Psoas muscle (tissue), 8 donors: ENCODE measurements around the gene AIG1. TPM values are rescaled to one million over a fixed set of nuclear protein-coding genes. Genes with fewer than 3 reads are reported as not detected.

Experiments used
- ATAC-seq, 4 donors: fragments of 200-7000 bp; cut with Tn5 transposase; one replicate each; pipeline ENCODE4 v1.9.1; 2020; ENCODE audit warnings: moderate library complexity in 3 of 4, mild to moderate bottlenecking in 2 of 4
- DNase-seq, 2 donors: peaks; one replicate each; pipeline ENCODE4 v3.0.0-alpha.2; 2020
- H3K27ac ChIP-seq: fragments of 200-600 bp; one replicate; pipeline ENCODE4 v1.8.0; 2022
- H3K27me3 ChIP-seq, 3 donors: fragments of 200-600 bp in 1 of 3; one replicate each; pipeline versions ENCODE4 v1.6.1 to v1.8.0; 2013 to 2022; ENCODE audit warnings: low read length in 2 of 3, mild to moderate bottlenecking in 2 of 3, moderate library complexity in 1 of 3; ENCODE audit not compliant: insufficient read depth in 3 of 3
- H3K36me3 ChIP-seq, 2 donors: fragments of 200-600 bp in 1 of 2; one replicate each; pipeline versions ENCODE4 v1.6.1 to v1.8.0; 2013 to 2022; ENCODE audit warnings: low read depth in 1 of 2, mild to moderate bottlenecking in 1 of 2, moderate library complexity in 1 of 2; ENCODE audit not compliant: insufficient read depth in 1 of 2
- H3K4me1 ChIP-seq: fragments of 200-600 bp; one replicate; pipeline ENCODE4 v1.8.0; 2022
- H3K4me3 ChIP-seq: fragments of 200-600 bp; one replicate; pipeline ENCODE4 v1.8.0; 2022; ENCODE audit warnings: mild to moderate bottlenecking
- H3K9me3 ChIP-seq: fragments of 200-600 bp; one replicate; pipeline ENCODE4 v1.8.0; 2022
- WGBS, 3 donors: extraction: QIAGEN DNeasy Blood & Tissue Kit; methylation state at CpG; one replicate each; pipeline versions ENCODE4 v1.1.6 to v1.1.7; 2013; 5-methylcytosine and 5-hydroxymethylcytosine counted together
- intact Hi-C, 2 donors: fragments of 100-400 bp; cut with DNase I; formaldehyde crosslinking; loops; one replicate each; pipeline versions ENCODE4 v1.11.0 to v1.14.2; 2022
- polyA plus RNA-seq, 3 donors: library from polyadenylated mRNA; stranded (reverse); fragments of 200-250 nt; gene quantifications; one replicate each; pipeline ENCODE4 v1.2.3, GENCODE V29; 2013
- total RNA-seq, 4 donors: library from RNA; stranded (reverse); fragmentation: NEBNext Ultra II Directional in 2 of 4; extraction: Animal tissue kit (Norgen Biotek cat#: 25700) in 2 of 4; gene quantifications; one replicate each; pipeline versions ENCODE4 v1.2.1 to v1.2.4, GENCODE V29; 2021 to 2023
- TF ChIP-seq, protein P1 (sequence below): fragments of 200-600 bp; IDR thresholded peaks from one replicate; pipeline ENCODE4 v1.8.0; 2022; ENCODE audit warnings: antibody characterized with exemption
- donor health status: healthy with polysubstance abuse.
- donor health status: DM: no; HTN: no; CAD: no; lungs with moderate emphysema.
- donor health status: Bipolar disorder and iron deficiency.
- donor health status: healthy.
- donor health status: DM: yes; HTN: yes; CAD: no.
- donor health status: DM: no; HTN: no; CAD: no.
- donor health status: DM: no; HTN: no; CAD: no.
- donor health status: DM: yes; HTN: yes; CAD: no.

AIG1 gene
- total and polyA plus RNA-seq, 7 donors = 4.0 to 24.6 (median 5.8) TPM

DNA sequence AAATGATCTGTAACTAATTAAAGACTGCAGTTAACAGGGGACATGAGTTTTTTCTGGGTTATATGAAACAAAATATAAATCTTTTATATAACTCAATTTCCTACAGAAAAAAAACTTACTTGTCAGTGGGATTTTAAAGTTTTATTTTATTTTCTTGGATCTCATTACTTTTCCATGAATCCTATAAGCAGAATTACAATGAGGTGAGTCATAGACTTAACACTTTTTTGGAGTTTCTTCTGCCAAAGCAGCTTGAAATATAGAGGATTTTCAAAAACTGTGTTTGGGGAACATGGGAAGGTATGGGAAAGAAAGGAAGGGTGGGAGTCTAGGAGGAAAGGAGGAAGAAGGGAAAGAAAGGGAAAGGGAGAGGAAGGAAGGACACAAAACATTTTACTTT is 130.7 kb downstream of the AIG1 start:
- peaks cover 7% of the 10 kb centered on the region for H3K4me1 ChIP-seq
- no peak overlapping the region for H3K4me3 ChIP-seq
- no peaks in the 10 kb centered on the region for H3K27me3 ChIP-seq
- no peak overlapping the region for H3K27ac ChIP-seq
- DNase-seq (no peak), ATAC-seq (no peak)
- TF ChIP-seq, protein P1, sequence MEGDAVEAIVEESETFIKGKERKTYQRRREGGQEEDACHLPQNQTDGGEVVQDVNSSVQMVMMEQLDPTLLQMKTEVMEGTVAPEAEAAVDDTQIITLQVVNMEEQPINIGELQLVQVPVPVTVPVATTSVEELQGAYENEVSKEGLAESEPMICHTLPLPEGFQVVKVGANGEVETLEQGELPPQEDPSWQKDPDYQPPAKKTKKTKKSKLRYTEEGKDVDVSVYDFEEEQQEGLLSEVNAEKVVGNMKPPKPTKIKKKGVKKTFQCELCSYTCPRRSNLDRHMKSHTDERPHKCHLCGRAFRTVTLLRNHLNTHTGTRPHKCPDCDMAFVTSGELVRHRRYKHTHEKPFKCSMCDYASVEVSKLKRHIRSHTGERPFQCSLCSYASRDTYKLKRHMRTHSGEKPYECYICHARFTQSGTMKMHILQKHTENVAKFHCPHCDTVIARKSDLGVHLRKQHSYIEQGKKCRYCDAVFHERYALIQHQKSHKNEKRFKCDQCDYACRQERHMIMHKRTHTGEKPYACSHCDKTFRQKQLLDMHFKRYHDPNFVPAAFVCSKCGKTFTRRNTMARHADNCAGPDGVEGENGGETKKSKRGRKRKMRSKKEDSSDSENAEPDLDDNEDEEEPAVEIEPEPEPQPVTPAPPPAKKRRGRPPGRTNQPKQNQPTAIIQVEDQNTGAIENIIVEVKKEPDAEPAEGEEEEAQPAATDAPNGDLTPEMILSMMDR = no peak
- H3K9me3 ChIP-seq = no peaks in the 10 kb centered on the region
- intact Hi-C loops = no loop called here
- no peaks in the 10 kb centered on the region for H3K36me3 ChIP-seq

DNA sequence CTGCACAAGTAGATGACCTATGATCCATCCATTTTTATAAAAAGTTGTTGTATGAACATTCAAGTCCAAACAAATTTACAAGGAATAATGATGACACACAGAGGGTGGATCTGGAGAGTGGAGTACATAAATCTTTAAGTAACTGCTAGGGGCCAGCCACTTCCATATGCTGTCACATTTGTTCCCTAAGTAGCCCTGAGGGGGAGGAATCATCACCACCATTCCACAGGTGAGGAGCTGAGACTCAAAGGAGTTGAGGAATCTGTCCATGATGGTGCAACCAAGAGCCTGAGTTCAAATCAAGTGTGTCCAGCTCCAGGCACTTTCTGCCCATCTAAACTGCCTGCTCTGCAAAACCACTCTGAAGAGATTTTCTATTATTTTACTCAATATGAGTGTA is 132.1 kb downstream of the AIG1 start:
- ATAC-seq = no peak
- no peaks in the 10 kb centered on the region for H3K9me3 ChIP-seq
- intact Hi-C loops = no loop called here
- TF ChIP-seq, protein P1 = no peak
- H3K36me3 ChIP-seq = no peaks in the 10 kb centered on the region
- H3K27me3 ChIP-seq = no peaks in the 10 kb centered on the region
- no peaks in the 10 kb centered on the region for H3K4me1 ChIP-seq
- no peak for DNase-seq
- H3K4me3 ChIP-seq = no peak overlapping the region
- H3K27ac ChIP-seq = no peak overlapping the region

DNA sequence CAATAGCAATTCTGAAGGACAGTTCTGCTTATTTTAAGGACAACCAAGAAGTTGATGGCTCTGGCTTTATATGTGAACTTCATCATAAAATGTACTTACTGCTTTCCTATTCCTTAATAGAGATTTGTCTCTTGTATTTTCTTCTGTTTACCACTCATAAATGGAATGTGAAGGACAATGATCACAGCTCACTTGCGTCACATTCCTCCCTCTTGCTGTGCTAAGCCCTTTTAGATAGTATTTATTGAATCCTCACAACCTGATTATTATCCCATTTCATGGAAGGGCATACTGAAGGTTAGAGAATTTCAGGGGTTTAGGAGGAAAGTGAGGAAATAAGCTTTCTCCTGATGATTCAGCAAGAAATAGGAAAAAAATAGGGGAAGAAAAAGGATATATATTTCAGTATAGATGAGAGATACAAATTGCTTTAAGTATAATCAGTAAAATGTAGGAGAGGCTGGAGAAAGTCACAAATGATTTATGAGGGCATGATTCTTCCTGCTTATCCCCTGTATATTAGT is 132.9 kb downstream of the AIG1 start:
- H3K36me3 ChIP-seq = no peaks in the 10 kb centered on the region
- H3K9me3 ChIP-seq = no peaks in the 10 kb centered on the region
- ATAC-seq (no peak), DNase-seq (no peak)
- intact Hi-C loops = no loop called here
- H3K4me3 ChIP-seq = no peak overlapping the region
- no peak overlapping the region for H3K27ac ChIP-seq
- H3K4me1 ChIP-seq = no peaks in the 10 kb centered on the region
- no peaks in the 10 kb centered on the region for H3K27me3 ChIP-seq
- WGBS, 3 donors = 94 to 98% (median 97%) methylated on average over 1 of the region's 1 CpG
- TF ChIP-seq, protein P1 = no peak

DNA sequence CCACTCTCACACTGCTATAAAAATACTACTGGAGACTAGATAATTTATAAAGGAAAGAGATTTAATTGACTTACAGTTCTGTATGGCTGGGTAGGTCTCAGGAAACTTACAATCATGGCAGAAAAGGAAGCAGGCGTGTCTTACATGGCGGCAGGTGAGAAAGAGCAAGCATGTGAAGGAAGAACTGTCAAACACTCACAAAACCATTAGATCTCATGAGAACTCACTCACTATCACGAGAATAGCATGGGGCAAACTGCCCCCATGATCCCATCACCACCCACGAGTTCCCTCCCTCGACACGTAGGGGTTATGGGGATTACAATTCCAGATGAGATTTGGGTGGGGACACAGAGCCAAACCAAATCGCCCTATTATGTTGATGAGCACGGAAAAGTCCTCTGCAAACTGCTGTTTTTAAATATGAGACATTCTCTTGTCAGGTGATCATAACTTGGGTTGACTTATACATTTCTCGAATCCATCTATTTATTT is 133.5 kb downstream of the AIG1 start:
- intact Hi-C loops = no loop called here
- H3K27me3 ChIP-seq = no peaks in the 10 kb centered on the region
- no peak for DNase-seq
- TF ChIP-seq, protein P1 = no peak
- H3K4me3 ChIP-seq = no peak overlapping the region
- 97 to 98% (median 98%) methylated on average over 9 of the region's 9 CpGs for WGBS, 3 donors
- H3K4me1 ChIP-seq = no peaks in the 10 kb centered on the region
- no peak for ATAC-seq
- H3K27ac ChIP-seq = no peak overlapping the region
- no peaks in the 10 kb centered on the region for H3K36me3 ChIP-seq
- H3K9me3 ChIP-seq = no peaks in the 10 kb centered on the region

DNA sequence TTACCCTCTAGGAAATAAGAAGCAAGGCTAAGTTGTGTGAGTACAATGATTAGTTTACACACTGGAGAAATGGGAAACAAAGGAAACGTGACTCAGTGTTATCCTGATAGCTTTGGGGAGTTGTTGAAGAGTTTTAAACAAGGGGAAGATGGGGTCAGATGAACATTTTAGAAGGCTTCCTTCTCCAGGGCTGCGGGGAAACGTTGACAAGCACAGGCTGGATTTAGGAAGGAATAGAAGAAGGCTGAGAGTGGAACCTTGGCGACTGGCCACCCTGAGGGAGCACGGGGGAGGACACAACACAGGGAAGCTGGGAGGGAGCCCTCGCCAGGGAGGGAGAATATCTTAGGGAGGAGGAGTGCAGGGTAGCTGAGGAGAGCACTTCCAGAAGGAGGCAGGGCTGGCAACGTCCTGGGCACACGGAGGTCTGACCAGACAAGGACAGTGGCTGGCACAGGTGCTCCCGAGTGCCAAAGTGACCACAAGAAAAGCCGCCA is 134.7 kb downstream of the AIG1 start:
- Histone ChIP-seq H3K36me3 (no peaks in the 10 kb centered on the region), H3K27ac (no peak overlapping the region), H3K27me3 (no peaks in the 10 kb centered on the region), H3K4me1 (no peaks in the 10 kb centered on the region), H3K9me3 (no peaks in the 10 kb centered on the region), H3K4me3 (no peak overlapping the region)
- TF ChIP-seq, protein P1 = no peak
- peak in 1 of 2 donors; percentile 50 for DNase-seq
- ATAC-seq = peak in 2 of 4 donors; percentile 61 to 63
- 27 to 52% (median 35%) methylated on average over 10 of the region's 10 CpGs for WGBS, 3 donors
- intact Hi-C loops = no loop called here
